Upper lobe of right lung (tissue), 1 donor: Measurements from ENCODE around the gene PSMA5. TPM values are rescaled to one million over a fixed set of nuclear protein-coding genes. Genes with fewer than 3 reads are reported as not detected.
"Not testable (repeated sequence)": the region's sequence is repeated elsewhere in the genome, so short reads cannot be mapped to it uniquely, and the experiment has no call there.

ENCODE experiments used
- ATAC-seq: fragments of 200-7000 bp; cut with Tn5 transposase; one replicate; pipeline ENCODE4 v1.9.1; 2020; ENCODE audit warnings: mild to moderate bottlenecking, moderate library complexity
- DNase-seq: peaks from one replicate; pipeline ENCODE4 v3.0.0-alpha.2; 2020
- H3K27ac ChIP-seq: fragments of 200-600 bp; one replicate; pipeline ENCODE4 v1.8.0; 2022
- H3K27me3 ChIP-seq: fragments of 200-600 bp; one replicate; pipeline ENCODE4 v1.8.0; 2022; ENCODE audit warnings: mild to moderate bottlenecking
- H3K36me3 ChIP-seq: fragments of 200-600 bp; one replicate; pipeline ENCODE4 v1.8.0; 2022
- H3K4me1 ChIP-seq: fragments of 200-600 bp; one replicate; pipeline ENCODE4 v1.8.0; 2022
- H3K4me3 ChIP-seq: fragments of 200-600 bp; one replicate; pipeline ENCODE4 v1.8.0; 2022; ENCODE audit warnings: mild to moderate bottlenecking
- H3K9me3 ChIP-seq: fragments of 200-600 bp; one replicate; pipeline ENCODE4 v1.8.0; 2022
- CTCF ChIP-seq: fragments of 200-600 bp; IDR thresholded peaks from one replicate; pipeline ENCODE4 v1.8.0; 2022; ENCODE audit warnings: antibody characterized with exemption
- intact Hi-C: fragments of 100-400 bp; cut with DNase I; formaldehyde crosslinking; loops from one replicate; pipeline ENCODE4 v1.11.0; 2022
- total RNA-seq: library from RNA; stranded (reverse); fragmentation: NEBNext Ultra II Directional; extraction: Animal tissue kit (Norgen Biotek cat#: 25700); gene quantifications from one replicate; pipeline ENCODE4 v1.2.1, GENCODE V29; 2021
- donor health status: DM: no; HTN: yes; CAD: no; lungs with severe emphysema.

Gene PSMA5
- total RNA-seq, 1 donor from 2014 or later: 67.8 TPM

DNA sequence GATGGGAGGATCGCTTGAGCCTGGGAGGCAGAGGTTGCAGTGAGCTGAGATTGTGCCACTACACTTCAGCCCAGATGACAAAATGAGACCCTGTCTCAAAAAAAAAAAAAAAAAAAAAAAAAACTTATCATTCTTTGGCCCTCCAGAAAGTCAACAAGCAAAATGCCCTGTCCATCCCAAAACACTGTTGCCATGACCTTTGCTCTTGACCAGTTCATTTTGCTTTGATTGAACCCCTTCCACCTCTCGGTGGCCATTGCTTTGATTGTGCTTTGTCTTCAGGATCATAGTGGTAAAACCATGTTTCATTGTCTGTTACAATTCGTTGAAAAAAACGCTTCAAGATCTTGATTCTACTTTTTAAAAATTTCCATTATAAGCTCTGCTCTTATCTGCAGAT, 31.6 kb upstream of the PSMA5 start:
- no peak for TF ChIP-seq CTCF
- DNase-seq: no peak
- no peak overlapping the region for H3K4me3 ChIP-seq
- no peaks in the 10 kb centered on the region for H3K4me1 ChIP-seq
- H3K27me3 ChIP-seq: peaks cover 12% of the 10 kb centered on the region
- ATAC-seq: no peak
- peaks cover 7% of the 10 kb centered on the region for H3K9me3 ChIP-seq
- no peaks in the 10 kb centered on the region for H3K36me3 ChIP-seq
- intact Hi-C loops: no loop called here
- no peak overlapping the region for H3K27ac ChIP-seq

DNA sequence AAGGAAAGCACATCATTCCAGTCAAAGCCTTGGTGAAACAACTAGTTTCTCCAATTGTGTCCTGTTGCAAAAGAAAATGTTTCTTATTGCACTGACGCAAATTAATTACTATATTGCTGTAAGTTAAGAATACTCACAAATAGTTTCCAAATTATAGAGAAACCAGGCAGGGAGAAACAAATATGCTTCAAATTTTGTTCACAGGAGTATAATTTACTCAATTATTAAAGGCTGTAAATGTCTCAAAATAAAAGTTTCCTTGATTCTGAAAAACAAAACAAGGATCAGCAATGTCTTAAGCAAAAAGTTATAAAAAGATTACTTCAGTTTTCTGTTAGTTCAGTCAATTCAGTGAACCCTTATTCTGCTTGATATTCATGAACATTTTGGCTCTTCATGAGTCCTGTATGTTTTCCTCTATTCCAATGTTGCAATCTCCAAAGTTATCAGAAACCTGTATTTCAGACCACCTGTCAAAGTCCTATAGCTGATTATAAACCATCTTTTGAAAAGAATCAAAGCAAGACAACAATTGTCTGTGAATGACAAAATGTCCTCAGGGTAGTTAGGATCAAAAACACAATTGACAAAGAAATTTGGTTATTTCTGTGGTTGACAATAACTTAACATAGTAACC, 28.4 kb upstream of the PSMA5 start:
- peaks cover 7% of the 10 kb centered on the region for H3K9me3 ChIP-seq
- DNase-seq (no peak), ATAC-seq (no peak)
- no peaks in the 10 kb centered on the region for H3K4me1 ChIP-seq
- no peak overlapping the region for H3K27ac ChIP-seq
- no peak for TF ChIP-seq CTCF
- no peak overlapping the region for H3K4me3 ChIP-seq
- intact Hi-C loops: no loop called here
- no peaks in the 10 kb centered on the region for H3K36me3 ChIP-seq
- H3K27me3 ChIP-seq: peaks cover 7% of the 10 kb centered on the region

DNA sequence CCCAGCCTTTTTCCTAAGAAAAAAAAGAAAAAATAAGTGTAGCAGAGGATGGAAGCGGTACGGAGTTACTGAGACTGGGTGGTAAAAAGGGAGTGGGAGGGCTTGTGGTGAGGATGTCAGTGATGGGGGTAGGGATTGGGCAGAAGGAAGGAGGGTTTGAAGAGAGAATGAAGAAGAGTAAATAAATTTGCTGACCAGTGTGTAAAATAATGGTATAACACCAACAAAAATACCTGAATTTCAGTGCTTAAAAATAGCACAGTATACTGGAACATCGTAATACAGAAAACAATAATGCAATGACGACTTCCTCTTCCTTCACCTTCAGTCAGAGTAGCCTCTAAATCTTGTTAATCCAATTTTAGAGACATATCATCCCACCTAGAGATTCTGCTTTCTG, 21.3 kb upstream of the PSMA5 start:
- no peak overlapping the region for H3K4me3 ChIP-seq
- peaks cover 11% of the 10 kb centered on the region for H3K27me3 ChIP-seq
- TF ChIP-seq CTCF: no peak
- DNase-seq (no peak), ATAC-seq (no peak)
- H3K9me3 ChIP-seq: no peaks in the 10 kb centered on the region
- H3K4me1 ChIP-seq: no peaks in the 10 kb centered on the region
- H3K36me3 ChIP-seq: no peaks in the 10 kb centered on the region
- no peak overlapping the region for H3K27ac ChIP-seq
- intact Hi-C loops: no loop called here

GRCh38 chr1:109445949-109446695, 19.9 kb upstream of the PSMA5 start:
- H3K4me1 ChIP-seq, H3K9me3 ChIP-seq, DNase-seq, H3K4me3 ChIP-seq, H3K27ac ChIP-seq, intact Hi-C loops, H3K36me3 ChIP-seq, ATAC-seq: not testable (repeated sequence)
- peaks cover 11% of the 10 kb centered on the region for H3K27me3 ChIP-seq

DNA sequence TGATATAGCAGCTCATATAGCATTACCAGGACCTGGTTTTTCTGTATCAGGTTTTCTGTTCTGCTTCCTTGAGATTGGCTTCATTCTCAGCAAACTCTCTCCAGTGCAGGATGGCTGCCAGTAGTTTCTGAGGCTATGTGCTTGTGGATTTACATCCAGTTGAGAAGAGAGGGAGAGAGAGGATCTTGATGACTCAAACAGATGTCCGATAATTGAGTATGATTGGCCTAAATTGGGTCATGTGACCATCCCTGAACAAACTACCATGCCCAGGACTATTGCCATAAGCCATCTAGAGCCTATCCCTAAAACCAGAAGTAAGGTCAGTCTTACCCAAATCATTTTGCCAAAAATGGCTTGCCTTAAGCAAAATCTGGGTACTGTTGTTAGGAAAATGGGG, 18.1 kb upstream of the PSMA5 start:
- DNase-seq (no peak), ATAC-seq (no peak)
- H3K36me3 ChIP-seq: no peaks in the 10 kb centered on the region
- no peak overlapping the region for H3K4me3 ChIP-seq
- H3K27me3 ChIP-seq: peaks cover 3% of the 10 kb centered on the region
- no peaks in the 10 kb centered on the region for H3K4me1 ChIP-seq
- intact Hi-C loops: no loop called here
- H3K9me3 ChIP-seq: no peaks in the 10 kb centered on the region
- TF ChIP-seq CTCF: no peak
- no peak overlapping the region for H3K27ac ChIP-seq

DNA sequence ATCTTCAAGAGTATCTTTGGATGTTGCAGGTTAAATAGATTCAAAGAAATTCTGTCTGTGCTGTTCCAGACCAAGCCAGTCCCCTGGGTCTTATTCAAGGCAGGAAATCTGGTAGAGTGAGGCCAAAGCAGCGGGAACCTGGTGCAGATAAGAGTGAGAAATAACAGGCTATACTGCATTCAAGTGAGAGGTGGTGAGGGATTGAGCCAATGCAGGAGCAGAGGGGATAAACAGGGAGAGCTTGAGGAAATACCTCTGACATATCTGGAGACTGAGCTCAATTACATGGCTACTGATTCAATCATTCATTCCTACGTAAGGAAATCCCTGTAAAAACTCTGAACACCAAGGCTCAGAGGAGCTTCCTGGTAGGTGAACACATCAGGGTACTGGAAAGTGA, 17.2 kb upstream of the PSMA5 start:
- intact Hi-C loops: no loop called here
- no peak for ATAC-seq

More for the DNA sequence above, 17.2 kb upstream of the PSMA5 start:
- Histone ChIP-seq H3K9me3 (no peaks in the 10 kb centered on the region), H3K4me1 (no peaks in the 10 kb centered on the region), H3K4me3 (no peak overlapping the region), H3K27ac (no peak overlapping the region), H3K27me3 (peaks cover 3% of the 10 kb centered on the region), H3K36me3 (no peaks in the 10 kb centered on the region)
- DNase-seq: no peak
- no peak for TF ChIP-seq CTCF
